HL-60 (cell line): ENCODE measurements around the gene COL5A2.

Experiments used
- DNase-seq, 2 experiments: peaks; one replicate each; pipeline ENCODE4 v3.0.0-alpha.2; 2010 to 2020; ENCODE audit warnings: low read depth in 1 of 2, low spot score in 1 of 2
- H3K27ac ChIP-seq: fragments of 250-450 bp; sonication (Bioruptor Pico); replicated peaks from 2 replicates; pipeline ENCODE4 v1.5.1; 2020; ENCODE audit warnings: mild to moderate bottlenecking, moderate library complexity
- H3K27me3 ChIP-seq: fragments of 250-450 bp; sonication (Bioruptor Pico); 2 replicates; pipeline ENCODE4 v1.5.1; 2021; ENCODE audit warnings: mild to moderate bottlenecking, moderate library complexity; ENCODE audit not compliant: insufficient read depth, poor library complexity, severe bottlenecking
- H3K4me3 ChIP-seq: replicated peaks from 2 replicates; pipeline ENCODE4 v1.5.1; 2011; ENCODE audit warnings: mild to moderate bottlenecking, control low read depth, low read length; ENCODE audit not compliant: insufficient read depth
- CTCF ChIP-seq: IDR thresholded peaks from one replicate; pipeline ENCODE4 v1.5.1; 2011; ENCODE audit warnings: low read length, control low read depth, inconsistent platforms; ENCODE audit not compliant: insufficient read depth
- GABPA ChIP-seq: IDR thresholded peaks from 2 replicates; pipeline ENCODE4 v1.6.1; 2012; ENCODE audit warnings: low read depth
- POLR2AphosphoS5 ChIP-seq: IDR thresholded peaks from 2 replicates; pipeline ENCODE4 v1.6.1; 2012; ENCODE audit warnings: low read depth
- REST ChIP-seq: IDR thresholded peaks from 2 replicates; pipeline ENCODE4 v1.6.1; 2012; ENCODE audit warnings: low read depth; ENCODE audit not compliant: insufficient replicate concordance
- SPI1 ChIP-seq: IDR thresholded peaks from 2 replicates; pipeline ENCODE4 v1.6.1; 2012; ENCODE audit warnings: low read depth, mild to moderate bottlenecking, borderline replicate concordance

COL5A2 gene

GRCh38 chr2:189162566-189162965 is 17.0 kb downstream of the COL5A2 start:
- Histone ChIP-seq H3K4me3 (no peak overlapping the region), H3K27ac (no peak overlapping the region), H3K27me3 (no peaks in the 10 kb centered on the region)
- DNase-seq, result no peak
- TF ChIP-seq CTCF (no peak), POLR2AphosphoS5 (no peak), REST (no peak), GABPA (no peak), SPI1 (no peak)

- Histone ChIP-seq H3K4me3 (no peak overlapping the region), H3K27ac (no peak overlapping the region), H3K27me3 (no peaks in the 10 kb centered on the region)
- DNase-seq, result no peak
- TF ChIP-seq SPI1 (no peak), POLR2AphosphoS5 (no peak), GABPA (no peak), REST (no peak), CTCF (no peak)
Observed at GRCh38 chr2:189161894-189162293, 17.7 kb downstream of the COL5A2 start.

GRCh38 chr2:189159717-189160116 is 19.8 kb downstream of the COL5A2 start:
- Histone ChIP-seq H3K4me3 (no peak overlapping the region), H3K27me3 (no peaks in the 10 kb centered on the region), H3K27ac (no peak overlapping the region)
- TF ChIP-seq CTCF, result no peak
- no peak for TF ChIP-seq GABPA
- no peak for TF ChIP-seq SPI1
- TF ChIP-seq POLR2AphosphoS5, result no peak
- TF ChIP-seq REST, result no peak
- DNase-seq, result no peak
